HUES48 (cell line): ENCODE results near the gene EPHA7.
A peak's percentile ranks its signal among the peaks of the same experiment; 100 is the strongest.

Experiments
- H3K27ac ChIP-seq: one replicate; pipeline ENCODE4 v1.7.0; 2013; ENCODE audit warnings: low read depth, low read length, inconsistent platforms
- H3K27me3 ChIP-seq: 2 replicates; pipeline ENCODE4 v1.6.1; 2013; ENCODE audit warnings: mild to moderate bottlenecking, low read length; ENCODE audit not compliant: control insufficient read depth, insufficient read depth
- H3K36me3 ChIP-seq: 2 replicates; pipeline ENCODE4 v1.6.1; 2013; ENCODE audit warnings: low read length; ENCODE audit not compliant: control insufficient read depth, insufficient read depth
- H3K4me1 ChIP-seq: 2 replicates; pipeline ENCODE4 v1.6.1; 2013; ENCODE audit warnings: mild to moderate bottlenecking, low read length; ENCODE audit not compliant: control insufficient read depth, insufficient read depth
- H3K4me3 ChIP-seq: 2 replicates; pipeline ENCODE4 v1.5.1; 2013; ENCODE audit warnings: mild to moderate bottlenecking, low read depth, low read length
- H3K9ac ChIP-seq: 2 replicates; pipeline ENCODE4 v1.6.1; 2013; ENCODE audit warnings: mild to moderate bottlenecking, low read depth, low read length, moderate library complexity
- H3K9me3 ChIP-seq: 2 replicates; pipeline ENCODE4 v1.6.1; 2013; ENCODE audit warnings: low read length; ENCODE audit not compliant: control insufficient read depth, insufficient read depth

Gene EPHA7

DNA sequence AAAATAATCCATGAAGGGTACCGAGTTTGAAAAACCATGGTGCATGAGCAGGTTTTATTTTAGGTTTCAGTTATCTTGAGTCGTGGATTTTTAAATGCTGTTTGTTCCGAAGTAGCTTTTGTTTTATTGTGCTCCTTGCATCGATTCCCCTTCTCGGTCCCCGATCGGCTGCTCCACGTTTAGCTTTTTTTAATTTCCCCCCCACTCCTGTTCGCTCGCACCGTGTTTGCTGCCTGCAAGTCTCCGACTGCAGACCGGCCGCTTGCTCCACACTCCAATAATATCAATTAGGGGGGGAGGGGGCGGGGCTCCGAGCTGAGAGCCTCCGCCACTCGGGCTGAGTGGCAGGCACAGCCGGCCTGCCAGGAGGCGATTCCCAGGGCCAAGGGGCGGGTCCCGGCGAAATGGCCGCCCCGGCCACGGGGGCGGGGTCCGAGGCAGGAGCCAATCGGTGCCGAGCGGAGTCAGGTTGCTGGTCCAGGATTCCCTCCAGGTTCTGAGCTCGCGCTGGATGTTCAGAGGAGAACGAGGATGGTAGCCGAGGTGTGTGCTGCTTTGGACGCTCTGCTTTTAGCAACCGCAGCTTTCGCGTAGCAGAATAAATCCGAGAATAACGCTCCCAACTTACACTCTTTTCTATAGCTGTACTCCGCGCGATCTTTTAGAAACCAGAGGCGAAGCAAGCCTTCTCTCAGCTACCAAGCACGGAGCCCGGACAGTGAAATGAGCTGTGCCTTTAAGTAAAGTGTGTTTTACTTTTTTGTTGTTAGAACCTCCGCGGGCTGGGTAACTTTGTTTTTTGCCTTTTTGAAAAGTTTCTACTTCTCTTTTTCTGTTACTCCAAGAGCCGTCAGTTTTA is at the start of gene EPHA7:
Gene EPHA7, minus strand, starts transcription at position 256 of the 859 bp plus-strand sequence. Its CDS starts 218 bp downstream, at position 38.
- Histone ChIP-seq H3K27ac (peak within 1 kb of the TSS; percentile 84), H3K27me3 (peaks cover 49% of the 10 kb centered on the region), H3K4me3 (peak within 1 kb of the TSS; percentile 98), H3K9me3 (no peaks in the 10 kb centered on the region), H3K36me3 (no peaks in the 10 kb centered on the region), H3K4me1 (peaks cover 21% of the 10 kb centered on the region; the same call in 1 of the 2 replicates), H3K9ac (peak within 1 kb of the TSS; percentile 52)

DNA sequence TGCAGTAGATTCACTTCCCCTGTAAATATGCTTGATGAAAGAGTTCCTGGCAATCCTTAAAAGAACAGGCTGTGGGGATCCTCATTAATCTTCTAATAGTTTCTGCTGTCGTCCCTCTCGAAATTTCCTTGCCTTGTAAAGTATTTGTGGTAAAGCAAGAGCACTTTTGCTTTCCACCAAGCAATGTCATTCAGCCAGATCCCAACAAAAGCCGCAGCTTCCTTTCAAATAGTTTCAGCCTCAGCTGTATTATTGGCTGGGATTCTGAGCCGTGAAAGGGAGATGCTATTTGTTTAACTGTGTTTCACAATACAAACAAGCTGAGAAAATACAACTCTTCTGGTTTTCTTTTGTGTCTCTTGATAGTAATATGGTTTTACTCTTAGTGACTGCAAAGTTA is 48.9 kb upstream of the EPHA7 start:
- H3K36me3 ChIP-seq: no peaks in the 10 kb centered on the region
- no peaks in the 10 kb centered on the region for H3K9me3 ChIP-seq
- no peak overlapping the region for H3K27ac ChIP-seq
- no peak overlapping the region for H3K9ac ChIP-seq
- H3K4me3 ChIP-seq: no peak overlapping the region
- peaks cover 7% of the 10 kb centered on the region; the same call in 1 of the 2 replicates for H3K4me1 ChIP-seq
- H3K27me3 ChIP-seq: no peaks in the 10 kb centered on the region

DNA sequence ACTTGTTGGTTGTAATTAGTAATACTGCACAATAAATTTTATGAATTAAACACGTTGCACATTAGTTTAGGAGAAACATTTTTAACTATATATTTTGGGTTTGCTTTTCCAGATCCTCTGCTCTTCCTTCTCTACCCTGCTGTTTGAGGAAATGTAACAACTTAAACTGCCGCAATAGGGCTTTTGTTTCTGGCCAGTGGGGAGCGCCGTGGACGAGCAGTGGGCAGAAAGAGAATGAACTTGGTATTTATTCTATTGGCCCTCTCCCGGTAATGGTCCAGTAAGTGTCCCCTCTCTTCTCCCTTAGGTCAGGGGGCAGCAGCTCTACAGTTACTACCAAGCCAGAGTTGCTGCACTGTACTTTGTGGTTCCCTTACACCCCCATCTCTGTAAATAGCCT is 35.2 kb upstream of the EPHA7 start:
- Histone ChIP-seq H3K4me1 (peaks cover 24% of the 10 kb centered on the region), H3K27me3 (no peaks in the 10 kb centered on the region), H3K9ac (no peak overlapping the region), H3K4me3 (no peak overlapping the region), H3K9me3 (no peaks in the 10 kb centered on the region), H3K36me3 (no peaks in the 10 kb centered on the region), H3K27ac (no peak overlapping the region)

DNA sequence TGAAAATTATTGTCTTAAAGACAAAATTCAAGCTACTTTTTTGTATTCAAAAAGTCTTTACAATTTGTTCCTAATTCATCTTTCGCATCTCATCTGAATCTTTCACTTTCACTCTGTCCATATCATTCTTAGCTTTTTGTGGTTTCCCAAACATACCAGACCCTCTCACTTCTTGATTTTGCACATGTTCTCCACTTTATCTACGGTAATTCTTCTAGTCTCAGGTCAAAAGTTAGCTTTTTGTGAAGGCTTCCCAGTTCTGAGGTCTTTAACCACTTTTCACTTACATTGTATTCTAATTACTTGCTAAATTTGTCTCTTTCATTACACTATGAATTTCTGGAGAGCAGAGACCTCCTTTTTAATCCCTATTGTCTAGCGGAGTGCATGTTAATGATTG is 34.6 kb upstream of the EPHA7 start:
- Histone ChIP-seq H3K36me3 (no peaks in the 10 kb centered on the region), H3K27me3 (no peaks in the 10 kb centered on the region), H3K9me3 (no peaks in the 10 kb centered on the region), H3K9ac (no peak overlapping the region), H3K27ac (no peak overlapping the region), H3K4me3 (no peak overlapping the region; the same call in 1 of the 2 replicates), H3K4me1 (peaks cover 24% of the 10 kb centered on the region)

DNA sequence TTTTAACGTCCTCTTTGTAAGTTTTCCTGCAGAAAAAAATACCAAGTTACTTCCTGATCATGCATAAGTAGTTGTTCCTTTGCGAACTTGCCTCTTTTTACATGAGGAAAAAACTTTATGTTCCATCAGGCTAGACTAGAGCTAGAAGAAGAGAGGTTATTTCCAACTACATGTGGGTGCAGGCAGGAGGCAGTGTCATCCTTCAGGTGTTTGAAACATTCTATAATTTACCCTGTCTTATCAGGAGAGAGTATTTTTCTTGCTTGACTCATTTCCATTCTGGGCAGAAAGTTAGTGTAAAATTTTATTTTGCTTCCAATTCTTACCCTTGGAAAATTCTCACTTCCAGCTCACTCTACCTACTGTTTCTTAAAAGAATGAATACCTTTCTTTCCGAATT is 28.5 kb upstream of the EPHA7 start:
- Histone ChIP-seq H3K27me3 (no peaks in the 10 kb centered on the region), H3K9ac (no peak overlapping the region), H3K4me3 (no peak overlapping the region), H3K9me3 (no peaks in the 10 kb centered on the region), H3K27ac (no peak overlapping the region), H3K36me3 (no peaks in the 10 kb centered on the region), H3K4me1 (no peaks in the 10 kb centered on the region; the same call in 1 of the 2 replicates)

DNA sequence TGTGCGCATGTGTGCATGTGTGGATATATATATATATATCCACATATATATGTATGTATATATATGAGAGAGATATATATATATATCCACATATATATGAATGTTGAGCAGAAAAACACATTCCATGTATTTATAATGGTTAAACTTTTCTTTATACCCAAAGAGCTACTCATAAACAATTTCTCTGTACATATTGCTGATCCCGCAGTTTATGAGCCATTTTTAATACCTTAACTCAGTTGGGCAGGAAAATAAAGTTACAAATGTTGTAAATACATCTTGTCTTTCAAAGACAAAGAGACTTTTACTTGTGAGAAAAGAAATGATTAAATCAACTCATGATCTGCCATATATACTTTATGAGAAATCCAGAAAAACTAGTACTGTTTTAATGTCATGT is 18.1 kb upstream of the EPHA7 start:
- no peaks in the 10 kb centered on the region for H3K27me3 ChIP-seq
- H3K27ac ChIP-seq: no peak overlapping the region
- H3K9me3 ChIP-seq: no peaks in the 10 kb centered on the region
- no peak overlapping the region for H3K4me3 ChIP-seq
- H3K9ac ChIP-seq: no peak overlapping the region
- no peaks in the 10 kb centered on the region for H3K4me1 ChIP-seq
- no peaks in the 10 kb centered on the region for H3K36me3 ChIP-seq

DNA sequence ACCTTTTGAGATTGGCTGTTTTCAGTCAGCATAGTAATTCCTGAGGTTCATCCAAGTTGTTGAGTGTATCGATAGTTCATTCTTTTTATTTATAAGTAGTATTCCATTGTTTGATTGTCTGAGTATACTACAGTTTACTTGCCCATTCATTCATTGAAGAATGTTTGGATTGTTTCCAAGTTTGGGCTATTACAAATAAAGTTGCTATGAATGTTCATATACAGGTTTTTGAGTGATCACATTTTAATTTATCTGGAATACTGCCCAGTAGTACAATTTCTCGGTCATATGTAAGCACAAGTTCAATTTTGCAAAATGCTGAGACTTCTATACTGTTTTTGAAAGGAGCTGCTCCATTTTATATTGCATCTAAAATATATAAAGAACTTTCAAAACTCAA is 14.2 kb upstream of the EPHA7 start:
- Histone ChIP-seq H3K9me3 (no peaks in the 10 kb centered on the region), H3K36me3 (no peaks in the 10 kb centered on the region), H3K4me1 (no peaks in the 10 kb centered on the region), H3K27me3 (no peaks in the 10 kb centered on the region), H3K27ac (no peak overlapping the region), H3K9ac (no peak overlapping the region), H3K4me3 (no peak overlapping the region)

DNA sequence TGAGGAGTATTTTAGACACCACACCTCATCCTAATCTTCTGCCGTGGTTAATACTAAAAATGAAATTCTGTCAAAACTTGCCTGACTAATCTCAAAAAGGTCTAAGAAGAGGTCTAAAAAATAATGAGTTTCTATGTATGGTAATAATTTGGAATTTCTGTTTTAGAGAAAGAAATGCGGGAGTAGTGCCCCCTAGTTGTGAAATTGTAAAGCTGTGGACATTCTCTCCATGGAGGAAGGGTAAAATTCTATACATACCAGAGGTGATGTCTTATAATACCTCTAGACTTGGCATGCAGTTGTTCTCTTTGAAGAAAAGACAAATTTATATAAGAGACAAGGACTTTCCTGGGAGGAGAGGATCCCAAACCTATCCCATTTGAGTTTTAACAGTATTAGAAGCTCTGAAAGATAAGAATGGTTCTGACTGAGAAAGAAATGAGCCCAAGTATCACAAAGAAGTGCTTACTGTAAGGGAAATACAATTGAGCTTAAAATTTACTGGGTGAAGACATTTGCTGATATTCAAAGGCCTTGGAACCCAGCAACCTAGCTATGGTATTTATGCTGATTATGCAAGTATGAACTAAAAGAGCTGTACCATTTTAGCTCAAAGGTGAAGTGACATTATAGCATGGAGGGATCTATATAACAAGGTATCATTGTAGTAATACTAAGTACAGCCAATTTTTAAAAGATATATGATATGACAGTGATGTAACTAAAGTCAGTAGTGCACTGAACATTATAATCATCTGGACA is 5.1 kb upstream of the EPHA7 start:
- Histone ChIP-seq H3K4me3 (no peak overlapping the region), H3K9ac (no peak overlapping the region), H3K27me3 (peaks cover 15% of the 10 kb centered on the region), H3K9me3 (no peaks in the 10 kb centered on the region), H3K4me1 (peaks cover 10% of the 10 kb centered on the region; the same call in 1 of the 2 replicates), H3K27ac (peak overlapping the region; percentile 5), H3K36me3 (no peaks in the 10 kb centered on the region)

DNA sequence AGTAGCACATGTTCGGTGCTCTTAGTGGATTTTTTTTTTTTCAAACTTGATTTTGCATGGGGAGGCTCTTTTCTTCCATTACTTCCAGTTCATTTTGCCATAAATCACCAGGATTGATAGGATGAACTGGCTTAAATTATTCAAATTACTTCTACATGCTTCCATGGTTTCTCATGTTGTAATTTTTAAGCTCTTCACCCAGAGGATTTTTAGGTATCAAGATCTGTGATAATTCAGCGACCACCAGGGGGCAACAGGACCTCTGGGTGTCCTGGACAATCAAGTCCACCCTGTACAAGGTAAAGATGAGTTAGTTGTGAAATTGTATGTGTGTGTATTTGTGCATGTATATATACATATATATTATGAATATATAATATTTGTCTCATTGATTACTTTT is 4.2 kb upstream of the EPHA7 start:
- Histone ChIP-seq H3K36me3 (no peaks in the 10 kb centered on the region), H3K27ac (no peak overlapping the region), H3K27me3 (peaks cover 15% of the 10 kb centered on the region), H3K9me3 (no peaks in the 10 kb centered on the region), H3K4me3 (no peak overlapping the region), H3K4me1 (peaks cover 10% of the 10 kb centered on the region; the same call in 1 of the 2 replicates), H3K9ac (no peak overlapping the region)

DNA sequence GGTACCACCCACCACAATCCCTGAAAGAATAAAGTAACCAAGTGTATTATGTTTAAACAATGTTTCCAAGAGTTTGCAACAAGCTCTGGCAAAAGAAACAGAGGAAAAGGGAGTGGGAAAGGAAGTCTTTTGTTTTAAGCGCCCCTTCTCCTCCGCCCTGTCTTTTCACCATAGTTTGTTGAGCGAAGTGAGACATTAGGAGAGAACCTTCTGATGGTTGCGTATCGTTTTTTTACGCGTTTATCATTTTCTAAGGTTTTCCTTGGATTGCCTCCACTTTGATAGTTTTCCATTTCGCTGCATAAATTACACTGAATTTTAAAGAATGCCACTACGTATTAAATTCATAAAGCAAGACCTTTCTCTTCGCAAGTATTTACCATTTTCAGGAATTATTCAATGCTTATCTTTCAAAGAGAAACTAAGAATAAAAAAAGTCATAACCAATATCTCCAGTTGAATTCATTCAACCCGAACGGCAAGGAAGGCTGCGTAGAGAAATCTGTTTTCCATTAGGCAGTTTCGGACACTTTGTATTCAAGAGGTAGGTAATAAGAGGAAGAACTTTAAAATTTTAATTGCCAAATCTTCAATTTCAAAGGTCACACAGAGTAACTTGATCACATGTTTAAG is 920 bp upstream of the EPHA7 start:
- Histone ChIP-seq H3K27ac (peak overlapping the region; percentile 84), H3K36me3 (no peaks in the 10 kb centered on the region), H3K9ac (peak overlapping the region; percentile 52), H3K27me3 (peaks cover 41% of the 10 kb centered on the region), H3K4me3 (peak overlapping the region; percentile 78), H3K9me3 (no peaks in the 10 kb centered on the region), H3K4me1 (peaks cover 21% of the 10 kb centered on the region; the same call in 1 of the 2 replicates)
